IMR-90 (cell line): Measurements from ENCODE around the gene IFNA17.
"Not testable (repeated sequence)": the region's sequence is repeated elsewhere in the genome, so short reads cannot be mapped to it uniquely, and the experiment has no call there.

ENCODE experiments used
- BHLHE40 ChIP-seq: fragments of 150-350 bp; IDR thresholded peaks from 2 replicates; pipeline ENCODE4 v1.6.1; 2016; ENCODE audit warnings: mild to moderate bottlenecking, low read depth, low read length
- CEBPB ChIP-seq: IDR thresholded peaks from 2 replicates; pipeline ENCODE4 v1.6.1; 2012; ENCODE audit warnings: low read depth, low read length, improper control_type of control experiment
- CHD1 ChIP-seq: IDR thresholded peaks from 2 replicates; pipeline ENCODE4 v1.6.1; 2012; ENCODE audit warnings: low read depth, low read length, improper control_type of control experiment
- FOS ChIP-seq: fragments of 150-350 bp; IDR thresholded peaks from 2 replicates; pipeline ENCODE4 v1.6.1; 2016; ENCODE audit warnings: low read depth, low read length
- MAFK ChIP-seq: IDR thresholded peaks from 2 replicates; pipeline ENCODE4 v1.6.1; 2012; ENCODE audit warnings: low read depth, low read length, improper control_type of control experiment
- MXI1 ChIP-seq: IDR thresholded peaks from 2 replicates; pipeline ENCODE4 v1.6.1; 2012; ENCODE audit warnings: low read depth, mild to moderate bottlenecking, low read length, moderate library complexity, borderline replicate concordance
- POLR2A ChIP-seq: IDR thresholded peaks from 2 replicates; pipeline ENCODE4 v1.6.1; 2012; ENCODE audit warnings: mild to moderate bottlenecking, low read depth, low read length
- RAD21 ChIP-seq: IDR thresholded peaks from 2 replicates; pipeline ENCODE4 v1.6.1; 2012; ENCODE audit warnings: low read length, improper control_type of control experiment
- RFX5 ChIP-seq: IDR thresholded peaks from 2 replicates; pipeline ENCODE4 v1.8.0; 2012; ENCODE audit warnings: low read depth, mild to moderate bottlenecking, low read length, moderate library complexity
- TF ChIP-seq, protein P1 (sequence below): conservative IDR thresholded peaks from 2 replicates; pipeline ENCODE4 v1.5.1; 2012; ENCODE audit warnings: mild to moderate bottlenecking, low read depth, low read length, improper control_type of control experiment
- TF ChIP-seq, protein P2 (sequence below): fragments of 150-350 bp; IDR thresholded peaks from 2 replicates; pipeline ENCODE4 v1.6.1; 2016; ENCODE audit warnings: low read depth, mild to moderate bottlenecking, low read length, moderate library complexity, borderline replicate concordance
- TF ChIP-seq, protein P3 (sequence below): fragments of 150-350 bp; IDR thresholded peaks from 2 replicates; pipeline ENCODE4 v1.6.1; 2017; ENCODE audit warnings: mild to moderate bottlenecking, antibody characterized with exemption, low read length, low read depth

DNA sequence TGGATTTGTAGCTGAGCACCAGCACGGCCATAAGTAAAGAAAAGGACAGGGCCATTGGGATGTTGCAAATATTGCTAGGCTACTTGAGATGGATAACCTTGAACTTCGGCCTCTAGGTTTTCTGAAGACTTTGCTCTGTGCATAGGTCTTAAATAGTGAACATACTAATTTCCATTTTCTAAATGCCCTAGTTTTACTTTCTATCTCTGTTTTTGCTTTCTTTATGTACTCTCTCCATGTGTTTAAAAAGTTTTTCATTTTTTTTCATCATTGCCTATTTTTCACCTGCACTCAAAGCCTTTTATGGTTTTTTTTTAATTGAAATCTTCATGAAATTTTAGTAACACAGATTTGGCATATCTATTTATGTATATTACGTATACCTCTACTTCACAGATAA lies 21.0 kb downstream of the IFNA17 start, which contains the start of gene IFNA10:
- TF ChIP-seq, protein P1, sequence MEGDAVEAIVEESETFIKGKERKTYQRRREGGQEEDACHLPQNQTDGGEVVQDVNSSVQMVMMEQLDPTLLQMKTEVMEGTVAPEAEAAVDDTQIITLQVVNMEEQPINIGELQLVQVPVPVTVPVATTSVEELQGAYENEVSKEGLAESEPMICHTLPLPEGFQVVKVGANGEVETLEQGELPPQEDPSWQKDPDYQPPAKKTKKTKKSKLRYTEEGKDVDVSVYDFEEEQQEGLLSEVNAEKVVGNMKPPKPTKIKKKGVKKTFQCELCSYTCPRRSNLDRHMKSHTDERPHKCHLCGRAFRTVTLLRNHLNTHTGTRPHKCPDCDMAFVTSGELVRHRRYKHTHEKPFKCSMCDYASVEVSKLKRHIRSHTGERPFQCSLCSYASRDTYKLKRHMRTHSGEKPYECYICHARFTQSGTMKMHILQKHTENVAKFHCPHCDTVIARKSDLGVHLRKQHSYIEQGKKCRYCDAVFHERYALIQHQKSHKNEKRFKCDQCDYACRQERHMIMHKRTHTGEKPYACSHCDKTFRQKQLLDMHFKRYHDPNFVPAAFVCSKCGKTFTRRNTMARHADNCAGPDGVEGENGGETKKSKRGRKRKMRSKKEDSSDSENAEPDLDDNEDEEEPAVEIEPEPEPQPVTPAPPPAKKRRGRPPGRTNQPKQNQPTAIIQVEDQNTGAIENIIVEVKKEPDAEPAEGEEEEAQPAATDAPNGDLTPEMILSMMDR = not testable (repeated sequence)
- TF ChIP-seq POLR2A, RAD21, FOS, BHLHE40, CEBPB, MXI1, MAFK, RFX5, CHD1: not testable (repeated sequence)
- TF ChIP-seq, protein P2, sequence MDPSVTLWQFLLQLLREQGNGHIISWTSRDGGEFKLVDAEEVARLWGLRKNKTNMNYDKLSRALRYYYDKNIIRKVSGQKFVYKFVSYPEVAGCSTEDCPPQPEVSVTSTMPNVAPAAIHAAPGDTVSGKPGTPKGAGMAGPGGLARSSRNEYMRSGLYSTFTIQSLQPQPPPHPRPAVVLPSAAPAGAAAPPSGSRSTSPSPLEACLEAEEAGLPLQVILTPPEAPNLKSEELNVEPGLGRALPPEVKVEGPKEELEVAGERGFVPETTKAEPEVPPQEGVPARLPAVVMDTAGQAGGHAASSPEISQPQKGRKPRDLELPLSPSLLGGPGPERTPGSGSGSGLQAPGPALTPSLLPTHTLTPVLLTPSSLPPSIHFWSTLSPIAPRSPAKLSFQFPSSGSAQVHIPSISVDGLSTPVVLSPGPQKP = not testable (repeated sequence)
- TF ChIP-seq, protein P3, sequence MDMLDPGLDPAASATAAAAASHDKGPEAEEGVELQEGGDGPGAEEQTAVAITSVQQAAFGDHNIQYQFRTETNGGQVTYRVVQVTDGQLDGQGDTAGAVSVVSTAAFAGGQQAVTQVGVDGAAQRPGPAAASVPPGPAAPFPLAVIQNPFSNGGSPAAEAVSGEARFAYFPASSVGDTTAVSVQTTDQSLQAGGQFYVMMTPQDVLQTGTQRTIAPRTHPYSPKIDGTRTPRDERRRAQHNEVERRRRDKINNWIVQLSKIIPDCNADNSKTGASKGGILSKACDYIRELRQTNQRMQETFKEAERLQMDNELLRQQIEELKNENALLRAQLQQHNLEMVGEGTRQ = not testable (repeated sequence)
